K562 (cell line): ENCODE data around the gene PCDHGA8. TPM values are rescaled to one million over a fixed set of nuclear protein-coding genes. Genes with fewer than 3 reads are reported as not detected.

ENCODE experiments used
- ATAC-seq: fragments of 200-7000 bp; cut with Tn5 transposase; 3 replicates; pipeline ENCODE4 v1.9.1; 2020; ENCODE audit warnings: moderate library complexity
- BruUV-seq: library from RNA; stranded (reverse); fragments of 400-500 nt; replicated peaks from 2 replicates; lab custom pipeline; 2021; lab: Mats Ljungman, UMichigan
- CTCF ChIA-PET: fragments of 300-600 bp; formaldehyde crosslinking; extraction: SDS; loops from one replicate; lab custom pipeline; 2021; ENCODE audit warnings: low intra/inter-chr PET ratio; lab: Yijun Ruan, JAX
- POLR2A ChIA-PET: fragments of 300-600, 350-650 bp; sonication (Branson Sonifier 250); formaldehyde crosslinking; extraction: SDS; loops from one replicate; lab custom pipeline; 2021; ENCODE audit warnings: antibody characterized with exemption, inconsistent platforms; lab: Yijun Ruan, JAX
- DNase-seq, 4 experiments: peaks; one replicate each; pipeline versions ENCODE4 v3.0.0 to v3.0.0-alpha.2; 2011 to 2018; ENCODE audit warnings: low spot score in 3 of 4, mixed read lengths in 3 of 4; ENCODE audit errors: extremely low read depth in 1 of 4
- FAIRE-seq: peaks from 2 replicates; lab custom pipeline; 2011; peaks lifted over from hg19 to GRCh38; lab: Jason Lieb, UNC
- H2AFZ ChIP-seq: 2 replicates; pipeline ENCODE4 v1.6.0; 2011; ENCODE audit warnings: low read depth, low read length, control low read depth, inconsistent platforms
- H3K27ac ChIP-seq: fragments of 200-600 bp; 3 replicates; pipeline ENCODE4 v1.8.0; 2011; ENCODE audit warnings: low read depth, mild to moderate bottlenecking, control low read depth, inconsistent platforms, low read length, moderate library complexity, mixed read lengths; ENCODE audit errors: extremely low read depth
- H3K27me3 ChIP-seq, 2 experiments: fragments of 300-600 bp in 1 of 2; 2 replicates in 1 of 2; 3 replicates in 1 of 2; pipeline versions ENCODE4 v1.6.0 to v1.8.0; 2011; ENCODE audit warnings: inconsistent platforms in 2 of 2, low read length in 2 of 2, mild to moderate bottlenecking in 1 of 2, mixed read lengths in 1 of 2, moderate library complexity in 1 of 2; ENCODE audit not compliant: control insufficient read depth in 2 of 2, insufficient read depth in 2 of 2
- H3K36me3 ChIP-seq: fragments of 300-600 bp; 3 replicates; pipeline ENCODE4 v1.8.0; 2011; ENCODE audit warnings: mild to moderate bottlenecking, low read length, inconsistent platforms; ENCODE audit not compliant: control insufficient read depth, insufficient read depth
- H3K4me1 ChIP-seq, 2 experiments: fragments of 200-600 bp in 1 of 2; replicated peaks in 1 of 2; 2 replicates in 1 of 2; 3 replicates in 1 of 2; pipeline versions ENCODE4 v1.5.1 to v1.8.0; 2011; ENCODE audit warnings: inconsistent platforms in 2 of 2, low read length in 2 of 2, mild to moderate bottlenecking in 1 of 2, mixed read lengths in 1 of 2, moderate library complexity in 1 of 2; ENCODE audit not compliant: control insufficient read depth in 2 of 2, insufficient read depth in 2 of 2
- H3K4me2 ChIP-seq: 2 replicates; pipeline ENCODE4 v1.6.1; 2011; ENCODE audit warnings: low read length, control low read depth, inconsistent platforms, mixed read lengths; ENCODE audit not compliant: insufficient read depth
- H3K4me3 ChIP-seq: fragments of 200-600 bp; sonication (generic), shearing (Covaris generic); 2 replicates; pipeline ENCODE4 v1.5.1; 2016; ENCODE audit warnings: control low read depth, inconsistent platforms
- H3K79me2 ChIP-seq: fragments of 200-600 bp; 3 replicates; pipeline ENCODE4 v1.8.0; 2011; ENCODE audit warnings: low read length, inconsistent platforms; ENCODE audit not compliant: control insufficient read depth, insufficient read depth
- H3K9ac ChIP-seq, 2 experiments: 2 replicates each; pipeline versions ENCODE4 v1.6.0 to v1.6.1; 2011; ENCODE audit warnings: low read depth in 2 of 2, low read length in 2 of 2, control low read depth in 1 of 2, inconsistent platforms in 1 of 2, mild to moderate bottlenecking in 1 of 2, mixed read lengths in 1 of 2; ENCODE audit not compliant: insufficient read depth in 1 of 2
- H3K9me1 ChIP-seq: one replicate; pipeline ENCODE4 v1.6.0; 2011; ENCODE audit warnings: inconsistent platforms, mild to moderate bottlenecking, low read length, moderate library complexity; ENCODE audit not compliant: control insufficient read depth, insufficient read depth
- H3K9me3 ChIP-seq: replicated peaks from 2 replicates; pipeline ENCODE4 v1.5.1; 2011; ENCODE audit warnings: low read depth, low read length, inconsistent platforms; ENCODE audit not compliant: control insufficient read depth, insufficient read depth
- H4K20me1 ChIP-seq: replicated peaks from 2 replicates; pipeline ENCODE4 v1.6.1; 2011; ENCODE audit warnings: low read length, inconsistent platforms, mixed read lengths; ENCODE audit not compliant: control insufficient read depth, insufficient read depth
- ATF7 ChIP-seq: fragments of 450-650 bp; IDR thresholded peaks from 2 replicates; pipeline ENCODE4 v1.7.1; 2014; ENCODE audit warnings: mild to moderate bottlenecking, moderate library complexity
- DNMT1 ChIP-seq: fragments of 450-650 bp; IDR thresholded peaks from 2 replicates; pipeline ENCODE4 v1.6.1; 2016; ENCODE audit warnings: antibody characterized with exemption, mild to moderate bottlenecking
- ELF4 ChIP-seq: fragments of 450-650 bp; formaldehyde crosslinking; IDR thresholded peaks from 2 replicates; pipeline ENCODE4 v1.4.0; 2022; ENCODE audit warnings: missing genetic modification characterization
- KLF16 ChIP-seq: IDR thresholded peaks from 2 replicates; pipeline ENCODE4 v1.6.1; 2016; ENCODE audit warnings: antibody characterized with exemption
- NBN ChIP-seq: fragments of 450-650 bp; IDR thresholded peaks from 2 replicates; pipeline ENCODE4 v1.6.1; 2016; ENCODE audit warnings: low read depth, mild to moderate bottlenecking
- NFYB ChIP-seq: IDR thresholded peaks from 2 replicates; pipeline ENCODE4 v1.6.1; 2011; ENCODE audit warnings: mild to moderate bottlenecking, moderate library complexity; ENCODE audit not compliant: insufficient read length; ENCODE audit errors: extremely low read depth
- RBM17 ChIP-seq: fragments of 200-400 bp; formaldehyde crosslinking; IDR thresholded peaks from 2 replicates; pipeline ENCODE4 v1.6.1; 2017; ENCODE audit warnings: low read depth, mild to moderate bottlenecking, low read length, borderline replicate concordance
- RCOR1 ChIP-seq, 2 experiments: IDR thresholded peaks; 2 replicates each; pipeline ENCODE4 v1.6.1; 2012; ENCODE audit warnings: low read depth in 2 of 2, low read length in 2 of 2, borderline replicate concordance in 1 of 2, improper control_type of control experiment in 1 of 2
- SRF ChIP-seq, 2 experiments: fragments of 250-450, 450-650 bp in 1 of 2; sonication (Bioruptor Pico) in 1 of 2; sonication (generic) in 1 of 2; formaldehyde crosslinking; IDR thresholded peaks; 2 replicates each; pipeline versions ENCODE4 v1.5.0 to v1.5.1; 2020 to 2022; ENCODE audit warnings: mild to moderate bottlenecking in 1 of 2, missing genetic modification reagents in 1 of 2
- SRSF7 ChIP-seq: fragments of 200-400 bp; formaldehyde crosslinking; optimal IDR thresholded peaks from 2 replicates; pipeline ENCODE3; 2017; ENCODE audit warnings: mild to moderate bottlenecking, low read depth, low read length
- TAF7 ChIP-seq: fragments of 450-650 bp; IDR thresholded peaks from 2 replicates; pipeline ENCODE4 v1.6.1; 2016; ENCODE audit warnings: missing genetic modification characterization, missing compliant biosample characterization
- YBX1 ChIP-seq: fragments of 450-650 bp; IDR thresholded peaks from 2 replicates; pipeline ENCODE4 v1.7.1; 2016; ENCODE audit warnings: mild to moderate bottlenecking
- ZFPM2 ChIP-seq: fragments of 250-450 bp; sonication (Bioruptor Pico); IDR thresholded peaks from 2 replicates; pipeline ENCODE4 v1.5.1; 2022; ENCODE audit warnings: mild to moderate bottlenecking
- ZNF3 ChIP-seq: fragments of 250-450 bp; sonication (Bioruptor Pico); IDR thresholded peaks from 2 replicates; pipeline ENCODE4 v1.5.0; 2021; ENCODE audit warnings: mild to moderate bottlenecking, moderate library complexity
- WGBS: fragments of 100-300 bp; shearing (Covaris generic); methylation state at CpG from one replicate; pipeline ENCODE4 v1.1.6; 2016; ENCODE audit warnings: low coverage, mixed read lengths; ENCODE audit not compliant: insufficient coverage; ENCODE audit errors: missing lambda C conversion rate; 5-methylcytosine and 5-hydroxymethylcytosine counted together
- in situ Hi-C: fragments of 300-500 bp; cut with MboI; formaldehyde crosslinking; loops from 4 replicates; pipeline ENCODE4 v1.15.0; 2018; ENCODE audit warnings: inconsistent platforms, mixed read lengths
- intact Hi-C: fragments of 100-400 bp; cut with micrococcal nuclease; formaldehyde crosslinking; loops from 2 replicates; pipeline ENCODE4 v1.14.2; 2022
- polyA plus RNA-seq, 8 experiments: library from polyadenylated mRNA; depleted of rRNA in 4 of 8; stranded (reverse) in 5 of 8; unstranded in 3 of 8; fragments of >200 nt; fragmentation: Nextera tagmentation in 2 of 8; fragmentation: Illumina TruSeq in 1 of 8; extraction: Ambion mirVana in 2 of 8; extraction: Trizol in 1 of 8; gene quantifications; 2 replicates each; pipeline versions ENCODE4 v1.2.1 to v1.2.3, GENCODE V29; 2011 to 2014; ENCODE audit warnings: inconsistent platforms in 1 of 8, missing spikeins in 1 of 8
- total RNA-seq, 7 experiments: library from RNA; depleted of rRNA in 6 of 7; stranded (reverse); fragments of >200 nt in 6 of 7; fragmentation: Illumina TruSeq in 2 of 7; extraction: Trizol in 2 of 7; gene quantifications; 2 replicates each; pipeline versions ENCODE4 v1.2.1 to v1.2.3, GENCODE V29; 2011 to 2021; ENCODE audit warnings: low replicate concordance in 1 of 7
- TF ChIP-seq, protein P1 (sequence below): fragments of 250-450 bp; sonication (Bioruptor Pico); IDR thresholded peaks from 2 replicates; pipeline ENCODE4 v1.4.0; 2020; ENCODE audit warnings: mild to moderate bottlenecking, moderate library complexity, borderline replicate concordance
- TF ChIP-seq, protein P2 (sequence below): sonication (generic); formaldehyde crosslinking; IDR thresholded peaks from 2 replicates; pipeline ENCODE4 v1.4.0; 2020; ENCODE audit warnings: mild to moderate bottlenecking, missing genetic modification reagents
- TF ChIP-seq, protein P3 (sequence below): sonication (generic); formaldehyde crosslinking; IDR thresholded peaks from 2 replicates; pipeline ENCODE4 v1.5.0; 2020; ENCODE audit warnings: missing genetic modification reagents

Gene PCDHGA8
- total and polyA plus RNA-seq, 9 of the 15 experiments (the other 6 are each of a cell fraction or from before 2014, with no cell fraction given): 0.04 to 0.11 (median 0.07) TPM; not detected in 2

DNA sequence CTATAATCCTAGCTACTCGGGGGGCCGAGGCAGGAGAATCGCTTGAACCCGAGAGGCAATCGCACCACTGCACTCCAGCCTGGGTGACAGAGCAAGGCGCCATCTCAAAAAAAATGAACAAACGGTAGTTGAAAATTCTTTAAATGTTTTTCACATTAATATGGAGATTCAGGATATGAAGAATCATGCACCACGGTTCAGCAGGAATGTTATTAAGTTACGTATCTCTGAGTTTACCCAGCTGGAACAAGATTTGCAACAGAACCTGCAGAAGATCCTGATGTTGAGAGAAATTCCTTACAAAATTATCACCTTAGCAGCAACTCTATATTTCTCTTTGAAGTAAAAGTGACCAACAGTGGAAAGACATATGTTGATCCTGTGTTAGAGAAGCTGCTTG is 47.9 kb downstream of the PCDHGA8 start:
- CTCF ChIA-PET: no interaction called here
- 0% methylated on average over 9 of the region's 9 CpGs for WGBS
- TF ChIP-seq, protein P1, sequence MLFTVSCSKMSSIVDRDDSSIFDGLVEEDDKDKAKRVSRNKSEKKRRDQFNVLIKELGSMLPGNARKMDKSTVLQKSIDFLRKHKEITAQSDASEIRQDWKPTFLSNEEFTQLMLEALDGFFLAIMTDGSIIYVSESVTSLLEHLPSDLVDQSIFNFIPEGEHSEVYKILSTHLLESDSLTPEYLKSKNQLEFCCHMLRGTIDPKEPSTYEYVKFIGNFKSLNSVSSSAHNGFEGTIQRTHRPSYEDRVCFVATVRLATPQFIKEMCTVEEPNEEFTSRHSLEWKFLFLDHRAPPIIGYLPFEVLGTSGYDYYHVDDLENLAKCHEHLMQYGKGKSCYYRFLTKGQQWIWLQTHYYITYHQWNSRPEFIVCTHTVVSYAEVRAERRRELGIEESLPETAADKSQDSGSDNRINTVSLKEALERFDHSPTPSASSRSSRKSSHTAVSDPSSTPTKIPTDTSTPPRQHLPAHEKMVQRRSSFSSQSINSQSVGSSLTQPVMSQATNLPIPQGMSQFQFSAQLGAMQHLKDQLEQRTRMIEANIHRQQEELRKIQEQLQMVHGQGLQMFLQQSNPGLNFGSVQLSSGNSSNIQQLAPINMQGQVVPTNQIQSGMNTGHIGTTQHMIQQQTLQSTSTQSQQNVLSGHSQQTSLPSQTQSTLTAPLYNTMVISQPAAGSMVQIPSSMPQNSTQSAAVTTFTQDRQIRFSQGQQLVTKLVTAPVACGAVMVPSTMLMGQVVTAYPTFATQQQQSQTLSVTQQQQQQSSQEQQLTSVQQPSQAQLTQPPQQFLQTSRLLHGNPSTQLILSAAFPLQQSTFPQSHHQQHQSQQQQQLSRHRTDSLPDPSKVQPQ (CRISPR knock-in tag): no peak
- TF ChIP-seq ZFPM2 (CRISPR knock-in tag) (no peak), ATF7 (no peak), SRSF7 (no peak), YBX1 (no peak), DNMT1 (no peak), RCOR1 (IDR thresholded peaks at IDR 0.05; ENCODE audit: borderline replicate concordance in 1 of 2, low read depth in 2 of 2, low read length in 2 of 2) (no peak), TAF7 (tag) (no peak), NBN (no peak), SRF (CRISPR knock-in tag; IDR thresholded peaks at IDR 0.05) (no peak), NFYB (no peak), RBM17 (no peak), KLF16 (no peak), ELF4 (CRISPR knock-in tag) (no peak), ZNF3 (no peak)
- TF ChIP-seq, protein P2, sequence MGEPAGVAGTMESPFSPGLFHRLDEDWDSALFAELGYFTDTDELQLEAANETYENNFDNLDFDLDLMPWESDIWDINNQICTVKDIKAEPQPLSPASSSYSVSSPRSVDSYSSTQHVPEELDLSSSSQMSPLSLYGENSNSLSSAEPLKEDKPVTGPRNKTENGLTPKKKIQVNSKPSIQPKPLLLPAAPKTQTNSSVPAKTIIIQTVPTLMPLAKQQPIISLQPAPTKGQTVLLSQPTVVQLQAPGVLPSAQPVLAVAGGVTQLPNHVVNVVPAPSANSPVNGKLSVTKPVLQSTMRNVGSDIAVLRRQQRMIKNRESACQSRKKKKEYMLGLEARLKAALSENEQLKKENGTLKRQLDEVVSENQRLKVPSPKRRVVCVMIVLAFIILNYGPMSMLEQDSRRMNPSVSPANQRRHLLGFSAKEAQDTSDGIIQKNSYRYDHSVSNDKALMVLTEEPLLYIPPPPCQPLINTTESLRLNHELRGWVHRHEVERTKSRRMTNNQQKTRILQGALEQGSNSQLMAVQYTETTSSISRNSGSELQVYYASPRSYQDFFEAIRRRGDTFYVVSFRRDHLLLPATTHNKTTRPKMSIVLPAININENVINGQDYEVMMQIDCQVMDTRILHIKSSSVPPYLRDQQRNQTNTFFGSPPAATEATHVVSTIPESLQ (CRISPR knock-in tag): no peak
- TF ChIP-seq, protein P3, sequence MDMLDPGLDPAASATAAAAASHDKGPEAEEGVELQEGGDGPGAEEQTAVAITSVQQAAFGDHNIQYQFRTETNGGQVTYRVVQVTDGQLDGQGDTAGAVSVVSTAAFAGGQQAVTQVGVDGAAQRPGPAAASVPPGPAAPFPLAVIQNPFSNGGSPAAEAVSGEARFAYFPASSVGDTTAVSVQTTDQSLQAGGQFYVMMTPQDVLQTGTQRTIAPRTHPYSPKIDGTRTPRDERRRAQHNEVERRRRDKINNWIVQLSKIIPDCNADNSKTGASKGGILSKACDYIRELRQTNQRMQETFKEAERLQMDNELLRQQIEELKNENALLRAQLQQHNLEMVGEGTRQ (CRISPR knock-in tag): no peak
- H3K36me3 ChIP-seq: no peaks in the 10 kb centered on the region
- FAIRE-seq (no peak), DNase-seq (no peak), ATAC-seq (no peak)
- in situ Hi-C loops: no loop called here
- H3K9me3 ChIP-seq: no peaks in the 10 kb centered on the region
- intact Hi-C loops: no loop called here
- H3K4me1 ChIP-seq: peaks cover 0 to 6% of the 10 kb centered on the region in 2 experiments; a peak in 1 of 5 replicates
- no peak overlapping the region for H2AFZ ChIP-seq
- no peak overlapping the region for H3K9ac ChIP-seq
- no peaks in the 10 kb centered on the region for H3K9me1 ChIP-seq
- POLR2A ChIA-PET: interaction anchor here (0.6 kb wide), 1 partner anchor 70 kb away, joined by 3 read pairs; the partner anchor contains the start of gene PCDHGB3
- H3K4me3 ChIP-seq: no peak overlapping the region
- no peaks in the 10 kb centered on the region for H4K20me1 ChIP-seq
- H3K79me2 ChIP-seq: no peaks in the 10 kb centered on the region
- no peak overlapping the region for H3K4me2 ChIP-seq
- no TSS peak for BruUV-seq
- peaks cover 0 to 16% of the 10 kb centered on the region in 2 experiments; a peak in 2 of 5 replicates for H3K27me3 ChIP-seq
- no peak overlapping the region for H3K27ac ChIP-seq
